ENCODE data around the gene SUSD3. TPM values are rescaled to one million over a fixed set of nuclear protein-coding genes. Genes with fewer than 3 reads are reported as not detected.

SUSD3 gene
- total RNA-seq, 1 donor from 2014 or later, result 0.60 TPM

DNA sequence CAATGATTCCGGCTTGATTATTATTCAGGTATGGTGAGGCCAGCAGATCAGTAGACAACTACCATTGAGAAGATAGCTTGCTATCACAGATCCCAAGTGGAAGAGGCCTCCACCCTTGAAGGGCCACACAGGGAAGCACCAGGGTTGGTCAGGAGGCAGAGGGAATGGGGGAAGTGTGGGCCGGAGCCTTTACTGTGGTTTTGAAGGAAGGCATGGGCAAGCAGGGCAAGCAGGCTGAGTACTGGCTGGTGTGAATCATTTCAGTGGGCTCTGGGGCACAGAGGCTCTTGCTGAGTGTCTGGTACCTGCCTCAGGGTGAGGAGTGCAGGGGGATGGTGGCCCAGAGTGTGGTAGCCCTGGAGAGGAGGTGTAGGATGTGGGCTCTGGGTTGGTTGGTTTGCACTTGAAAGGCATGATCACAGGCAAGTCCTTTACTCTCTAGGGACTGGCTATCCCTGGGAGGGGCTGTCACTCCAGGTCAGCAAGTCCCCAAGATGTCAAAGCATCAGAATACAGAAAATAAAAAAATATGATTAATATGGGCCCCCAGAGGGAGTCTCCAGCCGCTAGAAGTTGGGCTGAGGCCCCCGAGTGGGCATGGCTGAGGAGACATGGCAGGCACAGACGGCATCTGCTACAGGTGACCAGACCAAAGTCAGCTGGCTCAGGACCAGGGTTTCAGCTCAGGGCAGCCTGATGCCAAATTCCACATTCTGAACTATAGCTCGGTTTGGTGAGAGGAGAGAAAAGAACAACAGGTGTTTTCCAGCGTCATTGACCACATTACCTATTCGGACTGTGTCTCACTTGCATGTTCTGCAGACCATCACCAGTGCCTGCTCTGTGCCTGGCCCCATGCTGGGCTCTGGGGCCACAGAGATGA is 9.7 kb upstream of the SUSD3 start:
- intact Hi-C loops (cut with micrococcal nuclease), result no loop called here
- H3K4me1 ChIP-seq, result peaks cover 17% of the 10 kb centered on the region
- DNase-seq, result no peak

DNA sequence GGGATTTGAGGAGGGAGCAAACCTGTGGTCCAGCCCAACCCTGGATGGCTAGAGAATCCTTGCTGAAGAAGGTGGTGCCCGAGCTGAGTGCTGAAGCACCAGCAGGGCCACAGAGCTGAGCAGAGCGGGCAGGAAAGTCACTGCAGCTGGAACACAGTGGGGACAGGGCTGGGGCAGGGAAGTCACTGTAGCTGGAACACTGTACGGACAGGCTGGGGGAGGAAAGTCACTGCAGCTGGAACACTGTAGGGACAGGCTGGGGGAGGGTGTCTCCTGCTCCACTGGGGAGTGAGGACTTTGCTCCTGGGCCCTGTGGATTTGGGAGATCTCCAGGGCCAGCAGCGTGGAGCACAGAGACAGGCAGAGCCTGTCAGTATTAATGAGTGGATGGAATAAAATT is 9.0 kb upstream of the SUSD3 start:
- DNase-seq, result no peak
- TF ChIP-seq, protein P1, sequence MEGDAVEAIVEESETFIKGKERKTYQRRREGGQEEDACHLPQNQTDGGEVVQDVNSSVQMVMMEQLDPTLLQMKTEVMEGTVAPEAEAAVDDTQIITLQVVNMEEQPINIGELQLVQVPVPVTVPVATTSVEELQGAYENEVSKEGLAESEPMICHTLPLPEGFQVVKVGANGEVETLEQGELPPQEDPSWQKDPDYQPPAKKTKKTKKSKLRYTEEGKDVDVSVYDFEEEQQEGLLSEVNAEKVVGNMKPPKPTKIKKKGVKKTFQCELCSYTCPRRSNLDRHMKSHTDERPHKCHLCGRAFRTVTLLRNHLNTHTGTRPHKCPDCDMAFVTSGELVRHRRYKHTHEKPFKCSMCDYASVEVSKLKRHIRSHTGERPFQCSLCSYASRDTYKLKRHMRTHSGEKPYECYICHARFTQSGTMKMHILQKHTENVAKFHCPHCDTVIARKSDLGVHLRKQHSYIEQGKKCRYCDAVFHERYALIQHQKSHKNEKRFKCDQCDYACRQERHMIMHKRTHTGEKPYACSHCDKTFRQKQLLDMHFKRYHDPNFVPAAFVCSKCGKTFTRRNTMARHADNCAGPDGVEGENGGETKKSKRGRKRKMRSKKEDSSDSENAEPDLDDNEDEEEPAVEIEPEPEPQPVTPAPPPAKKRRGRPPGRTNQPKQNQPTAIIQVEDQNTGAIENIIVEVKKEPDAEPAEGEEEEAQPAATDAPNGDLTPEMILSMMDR (IDR thresholded peaks at IDR 0.05; ENCODE audit: borderline replicate concordance), result no peak
- intact Hi-C loops (cut with micrococcal nuclease), result no loop called here
- no peak overlapping the region for H3K27ac ChIP-seq (replicated peaks)
- peaks cover 5% of the 10 kb centered on the region for H3K9me3 ChIP-seq (replicated peaks)
- peaks cover 17% of the 10 kb centered on the region for H3K4me1 ChIP-seq
- H3K4me3 ChIP-seq, result no peak overlapping the region
- no peaks in the 10 kb centered on the region for H3K36me3 ChIP-seq
- no peaks in the 10 kb centered on the region for H3K27me3 ChIP-seq (ENCODE audit: low read depth)

More for the DNA sequence above, 9.7 kb upstream of the SUSD3 start:
- Histone ChIP-seq H3K27me3 (ENCODE audit: low read depth) (no peaks in the 10 kb centered on the region), H3K36me3 (no peaks in the 10 kb centered on the region), H3K4me3 (no peak overlapping the region), H3K27ac (replicated peaks) (no peak overlapping the region), H3K9me3 (replicated peaks) (peaks cover 5% of the 10 kb centered on the region)
- TF ChIP-seq, protein P1 (IDR thresholded peaks at IDR 0.05; ENCODE audit: borderline replicate concordance), result no peak

DNA sequence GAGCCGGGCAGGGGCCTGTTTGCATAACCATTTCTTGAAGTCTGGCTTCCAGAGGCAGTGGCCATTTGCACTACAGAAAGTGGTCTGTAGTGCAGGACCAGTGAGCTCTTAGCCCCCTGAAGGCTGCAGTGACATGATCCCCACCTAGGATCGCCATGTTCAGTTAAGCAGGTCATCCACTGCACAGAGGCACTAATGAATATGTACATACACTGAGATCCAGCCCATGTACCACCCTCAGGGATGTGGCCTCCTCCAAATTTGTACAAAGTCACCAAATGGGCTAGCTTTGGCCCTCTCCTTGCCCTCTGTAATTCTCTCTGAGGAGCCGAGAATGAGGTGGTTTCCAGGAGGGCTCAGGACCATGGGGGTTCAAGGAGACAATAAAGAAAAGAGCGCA is 8.3 kb upstream of the SUSD3 start:
- Histone ChIP-seq H3K27me3 (ENCODE audit: low read depth) (no peaks in the 10 kb centered on the region), H3K9me3 (replicated peaks) (peaks cover 5% of the 10 kb centered on the region), H3K27ac (replicated peaks) (no peak overlapping the region), H3K4me3 (no peak overlapping the region), H3K4me1 (peaks cover 17% of the 10 kb centered on the region), H3K36me3 (no peaks in the 10 kb centered on the region)
- intact Hi-C loops (cut with micrococcal nuclease), result no loop called here
- TF ChIP-seq, protein P1 (IDR thresholded peaks at IDR 0.05; ENCODE audit: borderline replicate concordance), result no peak
- no peak for DNase-seq

DNA sequence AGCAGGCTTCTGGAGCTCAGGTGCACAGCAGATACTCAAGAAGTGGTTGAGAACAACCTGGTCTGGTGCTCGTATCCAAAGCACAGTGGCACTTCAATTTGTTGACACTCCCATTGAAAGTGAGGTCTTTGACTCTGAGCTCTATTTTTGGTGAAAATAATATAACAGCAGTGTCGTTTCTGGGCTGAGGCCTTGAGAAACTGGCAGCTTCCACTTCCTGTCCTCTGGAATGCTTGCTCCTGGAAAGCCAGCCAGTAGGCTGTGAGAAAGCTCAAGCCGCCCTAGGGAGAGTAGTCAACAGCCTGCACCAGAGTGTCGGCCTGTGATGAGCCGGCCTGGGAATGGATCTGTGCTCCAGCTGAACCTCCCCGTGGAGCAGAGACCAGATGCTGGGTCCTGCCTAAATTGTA is 6.8 kb upstream of the SUSD3 start:
- TF ChIP-seq, protein P1 (IDR thresholded peaks at IDR 0.05; ENCODE audit: borderline replicate concordance), result no peak
- DNase-seq, result peak; percentile 34
- intact Hi-C loops (cut with micrococcal nuclease), result no loop called here
- no peaks in the 10 kb centered on the region for H3K36me3 ChIP-seq
- no peaks in the 10 kb centered on the region for H3K9me3 ChIP-seq (replicated peaks)
- H3K4me1 ChIP-seq, result peaks cover 17% of the 10 kb centered on the region
- no peaks in the 10 kb centered on the region for H3K27me3 ChIP-seq (ENCODE audit: low read depth)
- no peak overlapping the region for H3K4me3 ChIP-seq
- peak overlapping the region; percentile 36 for H3K27ac ChIP-seq (replicated peaks)

DNA sequence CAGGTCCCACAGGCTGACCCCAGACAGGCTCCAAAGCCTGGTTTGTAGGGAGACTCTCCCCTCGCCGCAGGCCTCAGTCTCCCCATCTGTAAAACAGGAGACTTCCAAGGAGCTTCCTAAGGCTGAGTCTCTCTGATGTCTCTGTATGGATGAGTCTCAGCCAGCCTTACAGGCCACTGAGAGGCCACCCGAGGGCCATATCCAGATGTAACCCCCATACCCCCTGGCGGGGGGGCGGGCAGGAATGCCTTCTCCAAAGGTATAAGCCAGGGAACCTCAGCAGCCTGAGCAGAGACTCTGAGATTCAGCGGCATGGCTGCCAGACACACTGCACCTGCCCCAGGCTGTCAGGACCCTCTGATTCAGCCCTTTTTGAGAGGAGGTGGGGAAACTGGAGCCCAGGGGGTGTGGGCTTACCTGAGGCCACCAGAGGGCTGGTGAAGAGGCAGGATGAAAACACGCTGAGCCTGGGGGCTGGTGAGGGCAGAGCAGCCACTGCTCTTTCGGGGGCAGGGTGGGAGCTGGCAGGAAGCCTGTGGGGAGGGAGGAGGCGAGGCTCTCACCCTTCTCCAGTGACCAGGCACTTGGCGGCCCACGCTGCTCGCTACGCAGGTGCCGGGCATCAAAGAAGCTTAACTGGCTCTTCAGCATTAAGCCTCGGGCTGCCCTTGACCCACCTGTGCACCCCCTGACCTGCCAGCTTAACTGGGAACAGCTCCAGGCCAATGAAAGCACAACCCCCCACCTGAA is 5.5 kb upstream of the SUSD3 start:
- Histone ChIP-seq H3K36me3 (no peaks in the 10 kb centered on the region), H3K4me1 (peaks cover 17% of the 10 kb centered on the region), H3K27ac (replicated peaks) (no peak overlapping the region), H3K9me3 (replicated peaks) (no peaks in the 10 kb centered on the region), H3K4me3 (no peak overlapping the region), H3K27me3 (ENCODE audit: low read depth) (no peaks in the 10 kb centered on the region)
- TF ChIP-seq, protein P1 (IDR thresholded peaks at IDR 0.05; ENCODE audit: borderline replicate concordance), result no peak
- DNase-seq, result no peak
- intact Hi-C loops (cut with micrococcal nuclease), result no loop called here

Measured in left ventricle myocardium inferior (tissue), 1 donor.